ENCODE results near the gene BCL11B.

The BCL11B gene

DNA sequence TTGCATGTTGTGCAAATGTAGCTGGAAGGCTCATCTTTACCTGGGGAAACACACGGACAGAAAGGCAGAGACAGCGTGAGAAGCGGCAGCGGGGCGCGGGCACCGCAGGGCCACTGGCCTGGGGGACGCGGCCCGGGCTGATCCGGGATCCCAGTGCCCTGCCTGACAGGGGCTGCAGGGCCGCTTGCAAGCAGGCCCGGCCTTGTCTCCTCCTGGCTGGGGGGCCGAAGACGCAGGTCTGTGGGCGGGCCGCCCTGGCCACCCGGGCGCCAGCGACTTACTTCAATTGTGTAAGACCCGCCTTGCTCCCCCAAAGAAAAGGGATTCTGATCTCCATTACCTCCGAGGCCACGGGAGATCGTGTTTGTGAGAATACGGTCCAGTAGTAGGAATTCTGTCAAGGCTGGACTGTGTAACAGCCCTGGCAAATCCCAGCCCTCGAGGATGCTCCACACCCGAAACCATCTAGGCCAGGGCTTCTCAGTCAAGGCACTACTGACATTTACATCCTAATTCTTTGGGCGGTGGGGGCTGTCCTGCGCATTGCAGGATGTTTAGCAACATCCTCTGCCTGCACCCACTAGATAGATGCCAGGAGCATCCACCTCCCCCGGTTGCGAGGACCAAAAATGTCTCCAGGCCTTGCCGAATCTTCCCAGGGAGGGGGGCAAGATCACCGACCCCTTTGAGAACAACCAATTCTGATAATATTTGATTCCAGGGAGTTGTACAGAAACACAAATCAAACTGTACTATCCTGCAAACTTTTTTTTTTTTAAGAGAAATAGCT, 95.6 kb downstream of the BCL11B start:
- H4K8ac ChIP-seq (ENCODE audit: low read depth, low read length) = no peak overlapping the region
- H2BK120ac ChIP-seq (ENCODE audit: low read depth, low read length) = no peak overlapping the region
- no peak for DNase-seq
- H3K4ac ChIP-seq (ENCODE audit: low read depth, low read length) = no peak overlapping the region
- no peak overlapping the region for H4K5ac ChIP-seq (ENCODE audit: low read length)
- peaks cover 1% of the 10 kb centered on the region for H3K4me1 ChIP-seq (ENCODE audit: control insufficient read depth, low read depth, low read length)
- no peak overlapping the region for H3K23ac ChIP-seq (ENCODE audit: low read length)
- no peak overlapping the region for H3K18ac ChIP-seq (ENCODE audit: low read length)
- H3K9ac ChIP-seq (ENCODE audit: low read length) = no peak overlapping the region
- no peak overlapping the region for H2AK5ac ChIP-seq (ENCODE audit: low read length)
- H2BK15ac ChIP-seq (replicated peaks; ENCODE audit: low read depth) = no peak overlapping the region
- no peak overlapping the region for H2BK5ac ChIP-seq (ENCODE audit: low read length)
- H3K79me2 ChIP-seq (ENCODE audit: control insufficient read depth, insufficient read depth, low read length) = no peaks in the 10 kb centered on the region
- WGBS (ENCODE audit: extremely low coverage, insufficient coverage, low lambda C conversion rate) = no CpG with 5 or more reads among the region's 33 CpGs
- H3K56ac ChIP-seq (ENCODE audit: low read length) = no peak overlapping the region
- H3K79me1 ChIP-seq (ENCODE audit: low read length) = peaks cover 10% of the 10 kb centered on the region
- no peaks in the 10 kb centered on the region for H3K27me3 ChIP-seq (ENCODE audit: insufficient read depth, low read length, poor library complexity)
- H3K36me3 ChIP-seq (ENCODE audit: control insufficient read depth, insufficient read depth, low read length) = no peaks in the 10 kb centered on the region
- H3K4me3 ChIP-seq (ENCODE audit: low read length) = no peak overlapping the region
- H3K4me2 ChIP-seq (ENCODE audit: low read length) = no peak overlapping the region
- no peak overlapping the region for H3K27ac ChIP-seq (ENCODE audit: low read depth, low read length)

DNA sequence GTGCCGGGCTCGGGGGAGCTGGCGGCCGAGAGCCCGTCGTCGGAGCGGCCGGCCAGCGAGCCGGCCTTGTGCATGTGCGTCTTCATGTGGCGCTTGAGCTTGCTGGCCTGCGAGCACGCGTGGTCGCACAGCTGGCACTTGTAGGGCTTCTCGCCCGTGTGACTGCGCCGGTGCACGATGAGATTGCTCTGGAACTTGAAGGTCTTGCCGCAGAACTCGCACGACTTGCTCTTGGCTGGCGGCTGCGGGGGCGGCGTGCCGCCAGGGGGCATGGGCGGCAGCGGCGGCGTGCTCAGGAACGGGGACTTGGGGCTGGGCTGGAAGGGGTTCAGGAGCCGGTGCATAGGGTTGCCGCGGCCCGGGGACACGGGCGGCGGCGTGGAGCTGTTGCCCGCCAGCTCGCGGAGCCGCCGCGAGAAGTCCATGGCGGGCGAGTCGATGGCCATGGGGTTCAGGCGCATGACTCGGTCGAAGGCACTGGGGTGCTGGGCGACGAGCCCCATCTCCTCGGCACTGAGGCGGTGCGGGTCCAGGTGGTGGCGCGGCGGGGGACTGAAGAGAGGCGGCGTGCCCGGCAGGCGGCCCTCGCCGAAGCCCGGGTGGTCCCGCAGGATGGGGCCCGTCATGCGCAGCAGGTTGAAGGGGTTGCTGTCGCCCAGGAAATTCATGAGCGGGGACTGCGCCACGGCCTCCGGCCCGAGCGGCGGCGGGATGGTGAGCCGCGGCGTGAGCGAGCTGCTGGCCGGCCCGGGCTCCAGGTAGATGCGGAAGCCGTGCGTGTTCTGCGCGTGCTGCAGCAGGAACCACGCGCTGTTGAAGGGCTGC, 96.5 kb downstream of the BCL11B start:
- Histone ChIP-seq H4K5ac (ENCODE audit: low read length) (no peak overlapping the region), H2AK5ac (ENCODE audit: low read length) (no peak overlapping the region)
- whole genome bisulfite sequencing (ENCODE audit: extremely low coverage, insufficient coverage, low lambda C conversion rate) = no CpG with 5 or more reads among the region's 95 CpGs

DNA sequence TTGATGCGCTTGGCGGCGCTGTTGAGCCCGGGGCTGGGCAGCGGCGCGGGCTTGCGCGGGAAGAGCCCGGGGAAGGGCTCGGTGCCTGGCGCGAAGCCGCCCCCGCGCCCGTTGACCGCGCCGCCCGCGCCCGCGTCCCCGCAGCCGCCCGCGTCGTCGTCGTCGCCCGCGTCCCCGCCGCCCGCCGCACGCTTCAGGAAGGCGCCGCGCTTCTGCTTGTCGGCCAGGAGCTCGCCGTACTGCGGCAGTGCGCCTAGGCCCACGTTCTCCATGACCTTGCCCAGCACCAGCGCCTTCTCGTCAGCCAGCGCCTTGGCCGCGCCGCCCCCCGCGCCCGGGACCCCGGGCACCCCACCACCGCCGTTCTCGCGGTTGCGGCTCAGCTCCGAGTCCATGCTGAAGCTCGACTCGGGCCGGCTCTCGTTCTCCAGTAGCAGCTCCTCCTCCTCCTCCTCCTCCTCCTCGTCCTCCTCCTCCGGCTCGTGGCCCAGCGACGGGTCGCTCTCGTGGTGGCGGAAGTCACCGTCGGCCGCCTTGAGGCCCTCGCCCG, 97.2 kb downstream of the BCL11B start:
- Histone ChIP-seq H3K4me1 (ENCODE audit: control insufficient read depth, low read depth, low read length) (peaks cover 1% of the 10 kb centered on the region), H3K79me1 (ENCODE audit: low read length) (peaks cover 3% of the 10 kb centered on the region), H3K27me3 (ENCODE audit: insufficient read depth, low read length, poor library complexity) (no peaks in the 10 kb centered on the region), H3K36me3 (ENCODE audit: control insufficient read depth, insufficient read depth, low read length) (no peaks in the 10 kb centered on the region), H2BK120ac (ENCODE audit: low read depth, low read length) (no peak overlapping the region), H3K9ac (ENCODE audit: low read length) (no peak overlapping the region), H3K4ac (ENCODE audit: low read depth, low read length) (no peak overlapping the region), H4K5ac (ENCODE audit: low read length) (no peak overlapping the region), H3K4me2 (ENCODE audit: low read length) (no peak overlapping the region), H2BK15ac (replicated peaks; ENCODE audit: low read depth) (no peak overlapping the region), H3K23ac (ENCODE audit: low read length) (no peak overlapping the region), H3K79me2 (ENCODE audit: control insufficient read depth, insufficient read depth, low read length) (no peaks in the 10 kb centered on the region), H3K4me3 (ENCODE audit: low read length) (no peak overlapping the region), H3K18ac (ENCODE audit: low read length) (no peak overlapping the region), H4K8ac (ENCODE audit: low read depth, low read length) (no peak overlapping the region), H3K27ac (ENCODE audit: low read depth, low read length) (no peak overlapping the region), H2AK5ac (ENCODE audit: low read length) (no peak overlapping the region), H2BK5ac (ENCODE audit: low read length) (no peak overlapping the region), H3K56ac (ENCODE audit: low read length) (no peak overlapping the region)
- DNase-seq = no peak
- no CpG with 5 or more reads among the region's 81 CpGs for WGBS (ENCODE audit: extremely low coverage, insufficient coverage, low lambda C conversion rate)

More for the DNA sequence above, 96.5 kb downstream of the BCL11B start:
- Histone ChIP-seq H3K27ac (ENCODE audit: low read depth, low read length) (no peak overlapping the region), H3K4me3 (ENCODE audit: low read length) (no peak overlapping the region), H3K4me1 (ENCODE audit: control insufficient read depth, low read depth, low read length) (peaks cover 1% of the 10 kb centered on the region), H3K27me3 (ENCODE audit: insufficient read depth, low read length, poor library complexity) (no peaks in the 10 kb centered on the region), H3K79me1 (ENCODE audit: low read length) (peaks cover 8% of the 10 kb centered on the region), H3K9ac (ENCODE audit: low read length) (no peak overlapping the region), H3K23ac (ENCODE audit: low read length) (no peak overlapping the region), H3K4me2 (ENCODE audit: low read length) (no peak overlapping the region), H2BK5ac (ENCODE audit: low read length) (no peak overlapping the region), H3K79me2 (ENCODE audit: control insufficient read depth, insufficient read depth, low read length) (no peaks in the 10 kb centered on the region), H3K36me3 (ENCODE audit: control insufficient read depth, insufficient read depth, low read length) (no peaks in the 10 kb centered on the region), H3K18ac (ENCODE audit: low read length) (no peak overlapping the region), H3K4ac (ENCODE audit: low read depth, low read length) (no peak overlapping the region), H2BK120ac (ENCODE audit: low read depth, low read length) (no peak overlapping the region), H4K8ac (ENCODE audit: low read depth, low read length) (no peak overlapping the region), H2BK15ac (replicated peaks; ENCODE audit: low read depth) (no peak overlapping the region), H3K56ac (ENCODE audit: low read length) (no peak overlapping the region)
- DNase-seq = no peak

DNA sequence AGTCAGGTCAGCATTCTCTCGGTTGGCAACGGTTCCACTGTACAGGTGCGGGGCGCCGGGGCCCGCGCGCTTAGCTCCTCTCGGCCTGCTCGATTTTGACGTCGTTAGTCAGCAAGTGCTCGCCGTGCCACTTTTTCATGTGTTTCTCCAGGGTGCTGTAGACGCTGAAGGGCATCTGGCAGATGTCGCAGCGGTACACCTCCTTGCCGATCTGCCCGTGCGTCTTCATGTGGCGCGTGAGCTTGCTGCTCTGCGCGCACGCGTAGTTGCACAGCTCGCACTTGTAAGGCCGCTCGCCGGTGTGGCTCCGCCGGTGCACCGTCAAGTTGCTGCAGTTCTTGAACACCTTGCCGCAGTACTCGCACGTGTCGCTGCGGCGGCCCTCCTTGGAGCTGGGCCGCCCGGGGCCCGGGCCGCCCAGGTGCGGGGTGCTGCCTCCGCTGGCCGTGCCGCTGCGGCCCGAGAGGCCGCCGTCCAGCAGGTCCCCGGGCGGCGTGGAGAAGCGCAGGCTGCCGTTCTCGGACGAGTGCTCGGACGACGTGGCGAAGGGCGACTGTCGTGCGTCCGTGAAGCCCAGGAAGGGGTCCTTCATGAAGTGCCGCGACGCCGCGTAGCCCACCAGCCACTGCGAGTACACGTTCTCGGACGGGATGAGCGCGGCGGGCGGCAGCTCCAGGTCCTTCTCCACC, 97.8 kb downstream of the BCL11B start:
- no peak overlapping the region for H3K18ac ChIP-seq (ENCODE audit: low read length)
- H3K4ac ChIP-seq (ENCODE audit: low read depth, low read length) = no peak overlapping the region
- H3K56ac ChIP-seq (ENCODE audit: low read length) = no peak overlapping the region
- H4K8ac ChIP-seq (ENCODE audit: low read depth, low read length) = no peak overlapping the region
- no CpG with 5 or more reads among the region's 79 CpGs for WGBS (ENCODE audit: extremely low coverage, insufficient coverage, low lambda C conversion rate)
- H3K4me2 ChIP-seq (ENCODE audit: low read length) = no peak overlapping the region
- no peak overlapping the region for H3K27ac ChIP-seq (ENCODE audit: low read depth, low read length)
- no peak overlapping the region for H3K4me3 ChIP-seq (ENCODE audit: low read length)
- no peak overlapping the region for H2AK5ac ChIP-seq (ENCODE audit: low read length)
- no peak overlapping the region for H2BK15ac ChIP-seq (replicated peaks; ENCODE audit: low read depth)
- H3K4me1 ChIP-seq (ENCODE audit: control insufficient read depth, low read depth, low read length) = peaks cover 1% of the 10 kb centered on the region
- H3K23ac ChIP-seq (ENCODE audit: low read length) = no peak overlapping the region
- H4K5ac ChIP-seq (ENCODE audit: low read length) = no peak overlapping the region
- DNase-seq = no peak
- no peak overlapping the region for H2BK5ac ChIP-seq (ENCODE audit: low read length)
- H3K9ac ChIP-seq (ENCODE audit: low read length) = no peak overlapping the region
- H2BK120ac ChIP-seq (ENCODE audit: low read depth, low read length) = no peak overlapping the region
- H3K79me2 ChIP-seq (ENCODE audit: control insufficient read depth, insufficient read depth, low read length) = no peaks in the 10 kb centered on the region
- H3K36me3 ChIP-seq (ENCODE audit: control insufficient read depth, insufficient read depth, low read length) = no peaks in the 10 kb centered on the region
- peaks cover 2% of the 10 kb centered on the region for H3K79me1 ChIP-seq (ENCODE audit: low read length)
- H3K27me3 ChIP-seq (ENCODE audit: insufficient read depth, low read length, poor library complexity) = no peaks in the 10 kb centered on the region

DNA sequence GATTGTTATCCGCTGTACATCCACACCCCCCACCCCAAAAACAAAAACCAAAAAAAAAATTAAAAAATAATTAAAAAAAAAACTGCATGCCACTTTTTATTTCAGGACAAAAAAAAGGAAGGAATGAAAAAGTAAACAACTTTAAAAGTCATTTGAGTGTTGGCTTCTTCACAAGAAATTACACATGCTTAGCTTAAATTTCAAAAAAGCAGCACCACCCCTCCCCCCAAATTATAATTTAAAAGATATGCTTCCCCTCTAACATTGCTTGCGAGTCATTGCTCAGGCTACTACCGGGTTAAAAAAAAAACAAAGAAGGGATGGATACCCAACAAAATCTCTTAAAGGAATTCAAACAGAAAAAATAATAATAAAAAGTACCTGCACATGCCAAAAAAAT, 98.5 kb downstream of the BCL11B start:
- Histone ChIP-seq H2BK5ac (ENCODE audit: low read length) (no peak overlapping the region), H2BK15ac (replicated peaks; ENCODE audit: low read depth) (no peak overlapping the region), H2AK5ac (ENCODE audit: low read length) (no peak overlapping the region), H3K4me2 (ENCODE audit: low read length) (no peak overlapping the region), H2BK120ac (ENCODE audit: low read depth, low read length) (no peak overlapping the region), H3K4me1 (ENCODE audit: control insufficient read depth, low read depth, low read length) (peaks cover 1% of the 10 kb centered on the region), H3K79me1 (ENCODE audit: low read length) (peaks cover 2% of the 10 kb centered on the region), H4K5ac (ENCODE audit: low read length) (no peak overlapping the region), H3K79me2 (ENCODE audit: control insufficient read depth, insufficient read depth, low read length) (no peaks in the 10 kb centered on the region), H3K27me3 (ENCODE audit: insufficient read depth, low read length, poor library complexity) (no peaks in the 10 kb centered on the region), H3K27ac (ENCODE audit: low read depth, low read length) (no peak overlapping the region), H3K56ac (ENCODE audit: low read length) (no peak overlapping the region), H3K4ac (ENCODE audit: low read depth, low read length) (no peak overlapping the region), H3K9ac (ENCODE audit: low read length) (no peak overlapping the region), H3K18ac (ENCODE audit: low read length) (no peak overlapping the region), H4K8ac (ENCODE audit: low read depth, low read length) (no peak overlapping the region), H3K23ac (ENCODE audit: low read length) (no peak overlapping the region), H3K4me3 (ENCODE audit: low read length) (no peak overlapping the region), H3K36me3 (ENCODE audit: control insufficient read depth, insufficient read depth, low read length) (no peaks in the 10 kb centered on the region)
- no CpG with 5 or more reads among the region's 3 CpGs for WGBS (ENCODE audit: extremely low coverage, insufficient coverage, low lambda C conversion rate)
- DNase-seq = no peak
